IMR-90 (cell line): ENCODE results near the gene EXT2.

Source experiments
- MAFK ChIP-seq: IDR thresholded peaks from 2 replicates; pipeline ENCODE4 v1.6.1; 2012; ENCODE audit warnings: low read depth, low read length, improper control_type of control experiment
- MAZ ChIP-seq: IDR thresholded peaks from 2 replicates; pipeline ENCODE4 v1.6.1; 2012; ENCODE audit warnings: low read depth, mild to moderate bottlenecking, low read length, improper control_type of control experiment, moderate library complexity, borderline replicate concordance
- MXI1 ChIP-seq: IDR thresholded peaks from 2 replicates; pipeline ENCODE4 v1.6.1; 2012; ENCODE audit warnings: low read depth, mild to moderate bottlenecking, low read length, moderate library complexity, borderline replicate concordance
- POLR2A ChIP-seq: IDR thresholded peaks from 2 replicates; pipeline ENCODE4 v1.6.1; 2012; ENCODE audit warnings: mild to moderate bottlenecking, low read depth, low read length
- TF ChIP-seq, protein P1 (sequence below): conservative IDR thresholded peaks from 2 replicates; pipeline ENCODE4 v1.5.1; 2012; ENCODE audit warnings: mild to moderate bottlenecking, low read depth, low read length, improper control_type of control experiment
- TF ChIP-seq, protein P2 (sequence below): fragments of 150-350 bp; IDR thresholded peaks from 2 replicates; pipeline ENCODE4 v1.6.1; 2016; ENCODE audit warnings: low read depth, mild to moderate bottlenecking, low read length, moderate library complexity, borderline replicate concordance

DNA sequence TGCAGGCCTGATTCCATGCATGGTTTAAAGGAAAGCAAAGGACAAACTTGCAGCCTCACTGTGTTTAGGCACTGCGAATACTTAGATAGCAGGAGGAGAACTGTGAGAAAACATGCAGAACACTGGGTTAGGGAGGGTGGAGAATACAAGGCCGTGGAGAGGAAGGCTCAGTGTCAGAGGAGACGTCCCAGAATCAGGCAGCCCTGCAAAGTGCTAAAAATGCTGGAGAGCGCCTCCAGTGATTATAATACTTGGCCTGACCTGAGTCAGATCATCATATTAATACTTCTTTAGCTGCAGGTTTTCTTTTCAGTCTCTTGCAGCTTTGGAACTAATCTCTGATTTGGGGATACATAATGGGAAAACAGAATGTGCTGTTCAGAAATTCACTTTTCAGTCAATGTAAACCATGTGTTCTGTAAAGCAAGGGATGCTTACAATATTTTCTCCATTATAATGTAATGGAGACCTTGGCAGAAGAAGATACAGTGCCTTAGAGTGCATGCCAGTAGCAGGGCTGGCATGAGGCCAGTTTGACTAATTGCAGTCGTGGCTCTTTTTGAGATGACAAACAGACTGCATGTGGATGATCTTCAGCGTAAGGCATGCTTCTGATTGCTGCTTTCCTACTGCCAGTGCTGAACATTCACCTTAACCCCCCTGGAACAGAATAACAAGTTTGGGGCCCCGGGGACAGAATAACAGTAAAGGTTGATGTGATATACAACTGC is 16.8 kb downstream of the EXT2 start:
- TF ChIP-seq, protein P1, sequence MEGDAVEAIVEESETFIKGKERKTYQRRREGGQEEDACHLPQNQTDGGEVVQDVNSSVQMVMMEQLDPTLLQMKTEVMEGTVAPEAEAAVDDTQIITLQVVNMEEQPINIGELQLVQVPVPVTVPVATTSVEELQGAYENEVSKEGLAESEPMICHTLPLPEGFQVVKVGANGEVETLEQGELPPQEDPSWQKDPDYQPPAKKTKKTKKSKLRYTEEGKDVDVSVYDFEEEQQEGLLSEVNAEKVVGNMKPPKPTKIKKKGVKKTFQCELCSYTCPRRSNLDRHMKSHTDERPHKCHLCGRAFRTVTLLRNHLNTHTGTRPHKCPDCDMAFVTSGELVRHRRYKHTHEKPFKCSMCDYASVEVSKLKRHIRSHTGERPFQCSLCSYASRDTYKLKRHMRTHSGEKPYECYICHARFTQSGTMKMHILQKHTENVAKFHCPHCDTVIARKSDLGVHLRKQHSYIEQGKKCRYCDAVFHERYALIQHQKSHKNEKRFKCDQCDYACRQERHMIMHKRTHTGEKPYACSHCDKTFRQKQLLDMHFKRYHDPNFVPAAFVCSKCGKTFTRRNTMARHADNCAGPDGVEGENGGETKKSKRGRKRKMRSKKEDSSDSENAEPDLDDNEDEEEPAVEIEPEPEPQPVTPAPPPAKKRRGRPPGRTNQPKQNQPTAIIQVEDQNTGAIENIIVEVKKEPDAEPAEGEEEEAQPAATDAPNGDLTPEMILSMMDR, result no peak
- 0 out of 2 replicates have a peak, but pooled peaks have one; percentile 19 for TF ChIP-seq MAFK
- no peak for TF ChIP-seq MAZ
- no peak for TF ChIP-seq POLR2A
- TF ChIP-seq MXI1, result peak; percentile 99
- TF ChIP-seq, protein P2, sequence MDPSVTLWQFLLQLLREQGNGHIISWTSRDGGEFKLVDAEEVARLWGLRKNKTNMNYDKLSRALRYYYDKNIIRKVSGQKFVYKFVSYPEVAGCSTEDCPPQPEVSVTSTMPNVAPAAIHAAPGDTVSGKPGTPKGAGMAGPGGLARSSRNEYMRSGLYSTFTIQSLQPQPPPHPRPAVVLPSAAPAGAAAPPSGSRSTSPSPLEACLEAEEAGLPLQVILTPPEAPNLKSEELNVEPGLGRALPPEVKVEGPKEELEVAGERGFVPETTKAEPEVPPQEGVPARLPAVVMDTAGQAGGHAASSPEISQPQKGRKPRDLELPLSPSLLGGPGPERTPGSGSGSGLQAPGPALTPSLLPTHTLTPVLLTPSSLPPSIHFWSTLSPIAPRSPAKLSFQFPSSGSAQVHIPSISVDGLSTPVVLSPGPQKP, result no peak
